Stimulated activated CD4-positive, alpha-beta T cell treated with anti-CD3 and anti-CD28 coated beads, Interleukin-12 subunit alpha, Interleukin-12 subunit beta, amount 100 ng/mL, for 24 hours (primary cell): ENCODE measurements around the gene PIGN.
"Not testable (repeated sequence)": the region's sequence is repeated elsewhere in the genome, so short reads cannot be mapped to it uniquely, and the experiment has no call there.

ENCODE experiments used
- DNase-seq, 2 experiments: peaks; one replicate each; pipeline ENCODE4 v3.0.0-alpha.2; 2020; ENCODE audit warnings: low read depth in 2 of 2

The PIGN gene

DNA sequence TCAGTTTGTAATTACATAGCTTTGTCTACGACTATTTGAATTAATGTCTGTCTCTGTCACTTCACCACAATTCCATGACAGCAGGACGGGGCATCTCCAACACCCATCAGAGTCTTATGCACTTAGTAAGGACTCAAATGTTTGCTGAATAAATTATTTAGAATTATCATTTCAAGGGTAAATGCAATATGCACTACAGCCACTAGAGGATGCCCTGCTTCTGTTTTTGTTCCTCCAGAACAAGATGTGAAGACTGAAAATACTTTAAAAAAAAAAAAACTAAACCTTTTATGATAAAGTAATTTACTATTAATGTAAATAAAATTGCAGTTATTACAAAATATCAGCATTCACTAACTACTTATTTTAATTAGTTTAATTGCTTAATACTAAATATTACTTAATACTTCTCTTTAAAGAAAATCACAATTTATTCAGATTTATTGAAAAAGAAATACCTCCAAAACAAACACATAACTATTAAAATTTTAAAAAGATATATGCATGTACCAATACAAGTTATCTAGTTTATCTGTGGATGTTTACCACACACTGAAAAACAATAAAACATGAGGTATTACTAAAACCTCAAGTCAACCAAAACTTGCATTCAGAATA, 3.2 kb downstream of the PIGN start:
- DNase-seq = no peak

DNA sequence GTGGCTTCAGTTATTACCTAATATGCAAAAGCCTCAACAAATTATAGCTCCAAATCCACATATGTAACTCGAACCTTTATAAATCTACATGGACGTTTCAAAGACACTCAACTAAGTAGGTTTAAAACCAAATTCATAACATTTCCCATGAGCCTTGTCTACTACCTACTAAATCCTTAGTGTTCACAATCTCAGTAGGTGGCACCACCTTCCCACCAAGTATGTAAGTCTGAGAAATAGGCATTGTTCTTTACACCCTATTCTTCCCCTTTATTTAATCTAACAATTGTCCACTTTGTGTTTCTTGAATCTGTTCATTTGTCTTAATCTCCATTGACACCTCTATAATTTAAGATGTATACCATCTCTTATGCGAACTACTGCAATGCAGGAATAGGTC, 4.6 kb downstream of the PIGN start:
- DNase-seq = no peak

GRCh38 chr18:62179213-62179612, 7.6 kb downstream of the PIGN start:
- no peak for DNase-seq

DNA sequence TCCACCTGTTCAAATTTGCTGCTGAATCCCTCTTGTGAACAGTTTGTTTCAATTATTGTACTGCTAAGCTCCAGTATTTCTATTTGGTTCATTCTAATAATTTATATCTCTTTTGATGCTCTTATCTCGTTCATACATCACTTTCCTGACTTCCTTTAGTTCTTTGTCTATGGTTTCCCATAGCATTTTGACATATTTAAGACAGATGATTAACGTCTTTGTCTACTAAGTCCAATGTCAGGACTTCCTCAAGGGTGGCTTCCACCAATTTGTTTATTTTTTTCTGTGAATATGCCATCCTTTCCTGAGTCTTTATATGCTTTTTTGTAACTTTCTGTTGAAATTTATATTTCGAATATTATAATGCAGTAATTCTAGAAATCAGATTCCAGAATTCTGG, 9.6 kb downstream of the PIGN start:
- DNase-seq = no peak

DNA sequence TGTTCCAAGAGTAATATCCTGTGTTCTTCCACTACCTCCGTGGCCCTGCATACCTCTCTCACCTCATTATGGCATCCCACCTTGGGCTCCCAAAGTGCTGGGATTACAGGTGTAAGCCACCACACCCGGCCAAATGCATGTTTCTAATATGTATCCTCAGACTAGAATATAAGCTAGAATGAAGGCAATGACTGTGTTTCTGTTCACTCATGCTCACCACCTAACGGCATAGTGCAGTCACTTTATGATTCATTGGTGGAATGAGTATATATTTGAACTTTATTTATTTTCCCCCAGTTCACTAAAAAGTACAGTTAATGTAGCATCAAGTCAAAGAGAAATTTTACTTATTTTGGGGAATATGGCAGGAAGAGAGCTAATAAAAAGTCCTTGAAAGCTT, 11.3 kb downstream of the PIGN start:
- DNase-seq = no peak

DNA sequence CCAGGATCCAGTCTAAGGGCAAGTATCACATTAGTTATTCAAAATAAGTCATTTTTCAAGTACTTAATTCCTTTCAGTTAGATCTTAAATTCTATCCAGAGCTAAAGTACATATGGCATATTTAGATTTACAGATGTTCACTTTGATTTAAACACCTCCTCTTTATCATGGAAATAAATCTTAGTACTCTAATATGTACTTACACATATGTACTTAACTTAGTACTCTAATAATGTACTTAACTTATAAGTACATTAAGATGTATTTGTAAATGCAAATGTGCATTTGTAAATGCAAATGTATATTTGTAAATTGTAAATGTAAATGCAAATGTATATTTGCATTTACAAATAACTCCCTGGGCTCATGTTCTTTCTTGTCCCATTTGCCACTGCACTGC, 14.6 kb downstream of the PIGN start:
- no peak for DNase-seq

- DNase-seq = no peak
Observed at GRCh38 chr18:62170857-62171256, 16.0 kb downstream of the PIGN start.

DNA sequence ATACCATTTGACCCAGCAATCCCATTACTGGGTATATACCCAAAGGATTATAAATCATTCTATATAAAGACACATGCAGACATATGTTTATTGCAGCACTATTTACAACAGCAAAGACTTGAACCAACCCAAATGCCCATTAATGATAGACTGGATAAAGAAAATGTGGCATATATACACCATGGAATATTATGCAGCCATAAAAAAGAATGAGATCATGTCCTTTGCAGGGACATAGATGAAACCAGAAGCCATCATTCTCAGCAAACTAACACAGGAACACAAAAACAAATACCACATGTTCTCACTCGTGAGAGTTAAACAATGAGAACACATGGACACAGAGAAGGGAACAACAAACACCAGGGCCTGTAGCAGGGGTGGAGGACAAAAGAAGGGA, 20.3 kb downstream of the PIGN start:
- DNase-seq = not testable (repeated sequence)

DNA sequence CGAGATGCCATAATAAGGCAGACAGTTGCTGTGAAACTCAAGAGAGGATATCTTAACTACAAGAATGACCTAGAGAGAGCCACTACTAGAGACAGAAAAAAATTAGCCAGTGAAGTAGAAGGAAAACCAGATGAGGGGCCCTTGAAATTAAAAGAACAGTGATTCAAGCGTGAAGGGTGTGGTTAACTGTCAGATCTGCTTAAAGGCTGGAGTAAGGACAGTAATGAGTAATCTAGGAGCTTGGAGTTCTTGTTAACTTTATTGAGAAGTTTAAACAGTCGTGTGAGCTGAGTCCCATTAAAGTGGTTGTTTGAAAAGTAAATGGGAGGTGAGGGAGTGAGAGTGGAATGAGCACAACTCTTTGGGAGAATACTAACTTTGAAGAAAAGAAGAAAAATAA, 21.3 kb downstream of the PIGN start:
- no peak for DNase-seq

- DNase-seq = no peak
Observed at GRCh38 chr18:62164855-62165487, 21.9 kb downstream of the PIGN start.

GRCh38 chr18:62164310-62164709, 22.5 kb downstream of the PIGN start:
- DNase-seq = no peak

- no peak for DNase-seq
Observed at GRCh38 chr18:62157843-62158242, 29.0 kb downstream of the PIGN start.

DNA sequence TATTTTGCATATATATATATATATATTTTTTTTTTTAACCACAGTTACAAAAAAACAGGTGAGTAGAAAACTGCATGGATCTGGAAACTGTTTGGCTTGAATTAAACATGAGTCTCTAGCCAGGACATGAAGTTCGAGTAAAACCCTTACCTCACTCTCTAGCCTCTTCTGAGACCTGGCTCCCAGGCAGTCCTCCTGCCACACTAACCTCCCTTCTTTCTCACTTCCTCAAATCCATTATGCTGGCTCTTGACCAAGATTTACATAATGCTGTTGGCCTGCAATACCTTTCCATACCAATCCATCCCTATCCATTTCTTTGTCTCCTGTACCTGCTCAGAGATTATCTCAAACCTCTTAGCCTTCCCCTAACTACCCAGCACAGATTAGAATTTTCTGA, 34.0 kb downstream of the PIGN start:
- DNase-seq = no peak

GRCh38 chr18:62151068-62151771, 35.6 kb downstream of the PIGN start:
- no peak for DNase-seq

- DNase-seq = no peak
Observed at GRCh38 chr18:62144338-62144737, 42.5 kb downstream of the PIGN start.

DNA sequence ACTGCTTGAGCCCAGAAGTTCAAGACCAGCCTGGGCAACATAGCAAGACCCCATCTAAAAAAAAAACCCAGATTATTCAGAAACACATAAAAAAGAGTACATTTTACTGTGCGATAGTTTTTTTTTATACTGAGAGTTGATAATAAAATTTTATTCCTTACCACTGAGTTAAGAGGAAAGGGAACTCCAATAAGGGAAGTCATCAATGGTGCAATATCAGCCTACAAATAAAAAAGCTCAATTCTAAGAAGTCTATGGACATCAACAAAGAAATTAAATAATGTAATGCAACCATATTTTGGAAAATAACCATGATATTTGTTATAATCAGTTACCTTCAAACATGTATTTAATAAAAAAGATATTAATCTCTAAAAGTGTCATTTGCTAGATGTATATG, 46.6 kb downstream of the PIGN start:
- no peak for DNase-seq

DNA sequence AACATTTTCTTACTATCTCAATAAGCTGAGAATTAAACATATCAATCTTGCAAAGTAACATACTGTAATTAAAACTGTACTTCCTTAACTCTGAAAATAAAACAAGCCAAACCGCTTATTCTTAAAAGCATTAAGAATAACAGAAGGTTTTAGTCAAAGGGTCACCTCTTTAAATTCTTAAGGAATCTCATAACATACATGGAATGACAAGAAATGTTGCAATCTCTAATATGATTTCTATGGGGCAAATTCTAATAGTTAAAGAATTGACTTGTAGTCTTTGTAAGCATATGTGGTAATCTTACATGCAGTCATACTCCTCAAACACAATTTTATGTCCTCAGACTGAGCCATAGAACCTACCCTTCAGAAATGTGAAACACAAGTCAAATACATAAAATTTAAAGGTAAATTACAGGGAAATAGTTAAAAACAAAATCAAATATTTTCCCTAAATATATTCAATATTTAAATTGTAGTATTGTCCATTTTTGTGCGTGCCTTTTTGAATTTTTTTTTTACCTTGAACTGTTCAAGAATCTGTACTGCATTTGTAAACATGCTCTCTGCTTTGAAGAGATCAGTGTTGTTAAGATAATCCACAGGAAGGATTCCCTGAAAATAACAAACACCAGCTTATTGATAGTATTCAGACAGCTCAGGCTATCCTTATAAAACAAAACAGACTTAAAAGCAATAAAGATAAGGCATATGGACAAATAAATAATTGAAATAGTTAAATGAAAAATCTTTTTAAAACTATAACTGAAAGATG, 48.2 kb downstream of the PIGN start:
- no peak for DNase-seq

- peak; percentile 17 to 44 for DNase-seq
Observed at GRCh38 chr18:62131301-62131909, 55.5 kb downstream of the PIGN start.

- DNase-seq = no peak
Observed at GRCh38 chr18:62128157-62128556, 58.7 kb downstream of the PIGN start.

DNA sequence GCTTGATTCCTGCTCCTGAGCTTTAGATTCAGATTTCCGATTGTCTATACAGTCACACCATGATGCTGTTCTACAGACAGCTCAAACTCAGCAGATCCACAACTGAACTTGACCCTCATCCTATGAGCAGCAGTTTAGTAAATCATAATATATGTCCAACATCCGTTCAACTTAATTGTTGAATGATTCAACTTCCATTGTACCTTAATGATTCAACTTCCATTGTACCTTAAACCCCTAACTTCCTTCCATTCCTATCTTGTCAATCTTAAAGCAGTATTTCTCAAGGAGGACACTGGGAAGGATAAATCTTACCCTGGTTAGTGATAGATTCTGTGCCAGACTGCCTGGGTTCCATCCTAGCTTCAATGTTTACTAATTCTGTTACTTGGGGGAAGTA, 60.1 kb downstream of the PIGN start:
- DNase-seq = no peak

DNA sequence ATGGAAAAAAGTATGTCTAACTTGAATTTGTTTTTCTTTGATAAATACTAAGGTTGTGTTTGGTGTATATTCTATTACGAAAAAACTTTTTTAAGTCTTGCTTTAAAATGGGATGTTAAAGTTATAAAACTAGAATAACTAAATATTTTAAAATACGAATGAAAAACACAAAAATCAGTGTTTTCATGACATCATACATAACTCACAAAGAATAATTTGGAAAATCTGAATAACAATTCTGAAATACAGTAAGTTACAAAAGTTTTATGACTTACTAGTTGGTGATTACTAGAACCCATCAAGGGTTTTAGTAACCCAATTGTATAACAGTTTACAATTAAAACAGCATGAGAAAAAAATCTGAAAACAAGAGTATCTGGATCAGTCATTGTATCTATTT, 61.2 kb downstream of the PIGN start:
- no peak for DNase-seq

- no peak for DNase-seq
Observed at GRCh38 chr18:62122330-62122729, 64.5 kb downstream of the PIGN start.
